ENCODE measurements around the gene MYCBP2.

- TF ChIP-seq CTCF (IDR thresholded peaks at IDR 0.05) (no peak), POLR2A (IDR thresholded peaks at IDR 0.05) (no peak)
Measured at GRCh38 chr13:77290342-77290741, 36.6 kb downstream of the MYCBP2 start.

Measured in sigmoid colon (tissue), 3 donors.